Amniotic epithelial cell (primary cell): ENCODE measurements around the gene NUP210L.

Experiments used
- DNase-seq: peaks from one replicate; pipeline ENCODE4 v3.0.0-alpha.2; 2010; ENCODE audit warnings: low read depth

Gene NUP210L

DNA sequence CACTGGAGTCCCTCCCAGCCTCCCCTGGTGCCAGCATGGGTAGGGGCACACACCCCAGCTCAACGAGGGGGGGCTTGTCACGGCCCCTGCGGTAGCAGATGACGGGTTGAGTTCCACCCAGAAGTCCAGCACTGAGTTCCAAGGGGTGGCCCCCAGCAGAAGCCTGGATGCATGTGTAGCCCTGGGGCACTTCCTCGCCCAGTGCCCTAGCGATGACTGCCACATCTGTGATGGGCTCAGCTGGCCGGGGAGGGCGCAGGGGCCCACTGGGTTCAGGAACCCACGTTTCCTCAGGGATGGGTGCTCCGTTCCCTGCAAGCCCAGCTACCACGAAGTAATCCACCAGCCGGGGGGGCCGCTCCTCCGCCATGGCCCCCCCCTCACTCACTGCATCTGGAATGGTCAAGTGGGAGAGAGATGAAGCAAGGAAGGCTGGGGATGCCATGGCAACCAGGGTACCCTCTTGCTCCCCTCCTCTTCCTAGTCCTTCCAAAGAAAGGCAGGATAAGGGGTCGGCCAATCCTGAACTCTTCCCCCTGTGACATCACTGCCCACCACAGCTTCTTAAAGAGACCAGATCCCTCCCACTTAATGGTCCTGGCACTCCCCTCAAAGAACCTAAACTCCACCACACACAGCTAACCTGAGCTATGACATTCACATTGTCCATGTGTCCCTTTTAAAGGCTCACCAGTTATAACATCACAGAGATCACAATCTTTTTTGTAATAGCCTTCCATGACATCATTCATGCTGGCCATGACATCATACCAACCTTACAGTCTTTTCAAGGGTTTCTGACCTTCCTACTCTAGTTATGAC is 210.7 kb downstream of the NUP210L start:
- peak; percentile 19 for DNase-seq

DNA sequence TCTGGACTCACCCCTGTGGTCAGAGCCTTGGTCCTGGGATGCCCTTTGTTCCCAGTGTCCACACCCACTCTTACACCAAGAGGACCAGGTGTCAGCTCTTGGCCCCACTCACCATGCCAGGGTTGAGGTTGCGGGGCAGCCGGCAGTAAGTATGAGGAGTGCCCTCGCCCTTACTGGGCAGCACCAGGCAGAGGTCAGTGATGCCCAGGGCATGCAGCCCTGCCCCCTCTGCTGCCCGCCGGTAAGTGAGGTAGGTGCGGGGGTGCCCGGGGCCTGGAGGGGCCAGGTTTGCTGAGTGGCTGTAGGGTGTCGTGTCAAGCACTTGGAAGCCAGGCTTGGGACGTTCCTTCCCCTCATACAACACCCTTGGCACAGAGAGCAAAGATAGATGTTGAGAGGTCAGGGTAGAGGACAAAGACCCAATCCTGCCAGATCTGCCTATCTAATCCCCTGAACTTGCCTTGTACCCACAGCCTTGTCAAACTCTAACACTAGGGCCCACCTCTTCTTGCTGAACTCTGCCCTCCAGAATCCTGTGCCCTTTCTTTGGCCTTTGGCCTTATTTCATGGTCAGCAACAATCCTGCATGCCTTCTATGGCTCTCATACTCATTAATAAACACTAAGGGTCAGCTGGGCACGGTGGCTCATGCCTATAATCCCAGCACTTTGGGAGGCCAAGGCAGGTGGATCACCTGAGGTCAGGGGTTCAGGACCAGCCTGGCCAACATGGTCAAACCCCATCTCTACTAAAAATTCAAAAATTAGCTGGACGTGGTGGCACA is 211.9 kb downstream of the NUP210L start:
- no peak for DNase-seq
